Measurements from ENCODE around the gene NEK9.

GRCh38 chr14:75139185-75139584 is 12.3 kb upstream of the NEK9 start:
- no peak for TF ChIP-seq CTCF (IDR thresholded peaks at IDR 0.05)
- TF ChIP-seq POLR2A (IDR thresholded peaks at IDR 0.05): no peak

Data from body of pancreas (tissue), 4 donors.